CD14-positive monocyte (primary cell): ENCODE measurements around the gene TEKTIP1. TPM values are rescaled to one million over a fixed set of nuclear protein-coding genes. Genes with fewer than 3 reads are reported as not detected.

Experiments used
- DNase-seq, 3 donors: peaks; one replicate each; pipeline ENCODE4 v3.0.0-alpha.2; 2011 to 2022
- H2AFZ ChIP-seq: 2 replicates; pipeline ENCODE4 v1.6.0; 2012; ENCODE audit warnings: mild to moderate bottlenecking, low read depth, low read length, inconsistent platforms; ENCODE audit not compliant: insufficient read depth, poor library complexity, severe bottlenecking
- H3K27ac ChIP-seq, 2 donors: 1 replicate in 1 of 2; 2 replicates in 1 of 2; pipeline ENCODE4 v1.5.1; 2012 to 2013; ENCODE audit warnings: low read length in 2 of 2, control low read depth in 1 of 2, inconsistent platforms in 1 of 2, low read depth in 1 of 2, mild to moderate bottlenecking in 1 of 2
- H3K27me3 ChIP-seq, 2 donors: one replicate each; pipeline versions ENCODE4 v1.6.0 to v1.6.1; 2011 to 2013; ENCODE audit warnings: low read length in 2 of 2; ENCODE audit not compliant: control insufficient read depth in 2 of 2, insufficient read depth in 2 of 2
- H3K36me3 ChIP-seq, 2 donors: replicated peaks in 1 of 2; 1 replicate in 1 of 2; 2 replicates in 1 of 2; pipeline versions ENCODE4 v1.5.1 to v1.6.1; 2012 to 2013; ENCODE audit warnings: low read length in 2 of 2, control low read depth in 1 of 2, inconsistent platforms in 1 of 2, mild to moderate bottlenecking in 1 of 2; ENCODE audit not compliant: insufficient read depth in 2 of 2, control insufficient read depth in 1 of 2
- H3K4me1 ChIP-seq, 2 donors: 1 replicate in 1 of 2; 2 replicates in 1 of 2; pipeline versions ENCODE4 v1.5.1 to v1.6.1; 2012 to 2013; ENCODE audit warnings: low read length in 2 of 2, control low read depth in 1 of 2, inconsistent platforms in 1 of 2, mild to moderate bottlenecking in 1 of 2, moderate library complexity in 1 of 2; ENCODE audit not compliant: insufficient read depth in 2 of 2, control insufficient read depth in 1 of 2
- H3K4me2 ChIP-seq: replicated peaks from 2 replicates; pipeline ENCODE3; 2012; ENCODE audit warnings: low read length, moderate library complexity, mild to moderate bottlenecking; ENCODE audit not compliant: poor library complexity, severe bottlenecking; ENCODE audit errors: extremely low read depth
- H3K4me3 ChIP-seq, 3 experiments: fragments of 200-600 bp in 1 of 3; sonication (generic) in 1 of 3; replicated peaks in 1 of 3; 1 replicate in 2 of 3; 2 replicates in 1 of 3; pipeline ENCODE4 v1.5.1; 2011 to 2013; ENCODE audit warnings: low read length in 3 of 3, mild to moderate bottlenecking in 3 of 3, control low read depth in 2 of 3, low read depth in 2 of 3, inconsistent platforms in 1 of 3, moderate library complexity in 1 of 3
- H3K79me2 ChIP-seq: 2 replicates; pipeline ENCODE4 v1.6.0; 2012; ENCODE audit warnings: mild to moderate bottlenecking, control low read depth, inconsistent platforms, low read length, moderate library complexity; ENCODE audit not compliant: insufficient read depth
- H3K9ac ChIP-seq: 2 replicates; pipeline ENCODE4 v1.6.0; 2017; ENCODE audit warnings: low read length, mild to moderate bottlenecking; ENCODE audit not compliant: insufficient read depth, poor library complexity, severe bottlenecking
- H3K9me3 ChIP-seq, 2 donors: replicated peaks in 1 of 2; 1 replicate in 1 of 2; 2 replicates in 1 of 2; pipeline versions ENCODE4 v1.5.1 to v1.6.1; 2012 to 2013; ENCODE audit warnings: low read length in 2 of 2, control low read depth in 1 of 2; ENCODE audit not compliant: control insufficient read depth in 1 of 2, insufficient read depth in 1 of 2
- H4K20me1 ChIP-seq: 2 replicates; pipeline ENCODE4 v1.6.0; 2012; ENCODE audit warnings: mild to moderate bottlenecking, low read length, control low read depth, moderate library complexity; ENCODE audit not compliant: insufficient read depth
- H3K27ac Mint-ChIP-seq, 7 donors: one replicate each; pipeline ENCODE4 v1.8.0; 2020; ENCODE audit warnings: mild to moderate bottlenecking in 7 of 7, mixed read lengths in 7 of 7, moderate library complexity in 6 of 7, inconsistent platforms in 2 of 7
- H3K27me3 Mint-ChIP-seq, 3 donors: one replicate each; pipeline ENCODE4 v1.8.0; 2021 to 2022; ENCODE audit warnings: low read depth in 3 of 3, mild to moderate bottlenecking in 3 of 3, mixed read lengths in 3 of 3, moderate library complexity in 3 of 3, inconsistent platforms in 1 of 3
- H3K36me3 Mint-ChIP-seq, 2 donors: one replicate each; pipeline ENCODE4 v1.8.0; 2020; ENCODE audit warnings: mixed read lengths in 2 of 2, inconsistent platforms in 1 of 2, mild to moderate bottlenecking in 1 of 2
- H3K4me1 Mint-ChIP-seq: one replicate; pipeline ENCODE4 v1.8.0; 2020; ENCODE audit warnings: mild to moderate bottlenecking, mixed read lengths
- H3K4me3 Mint-ChIP-seq, 2 donors: one replicate each; pipeline ENCODE4 v1.8.0; 2020; ENCODE audit warnings: mild to moderate bottlenecking in 2 of 2, mixed read lengths in 2 of 2, moderate library complexity in 1 of 2
- H3K9me3 Mint-ChIP-seq, 7 donors: one replicate each; pipeline ENCODE4 v1.8.0; 2020 to 2022; ENCODE audit warnings: mixed read lengths in 7 of 7, mild to moderate bottlenecking in 6 of 7, moderate library complexity in 6 of 7, inconsistent platforms in 2 of 7
- whole genome bisulfite sequencing: methylation state at CpG from one replicate; pipeline ENCODE4 v1.1.5; 2013; ENCODE audit warnings: missing lambda C conversion rate; ENCODE audit not compliant: insufficient coverage; 5-methylcytosine and 5-hydroxymethylcytosine counted together
- intact Hi-C, 2 donors: fragments of 100-400 bp; cut with micrococcal nuclease; formaldehyde crosslinking; loops; one replicate each; pipeline versions ENCODE4 v1.15.0 to v1.15.1; 2023
- polyA plus RNA-seq, 3 donors: library from polyadenylated mRNA; depleted of rRNA in 1 of 3; unstranded in 2 of 3; stranded (reverse) in 1 of 3; fragments of 300-500 nt in 2 of 3; fragments of >200 nt in 1 of 3; fragmentation: Illumina TruSeq in 2 of 3; gene quantifications; 1 replicate in 2 of 3; 2 replicates in 1 of 3; pipeline ENCODE4 v1.2.3, GENCODE V29; 2012 to 2021
- TF ChIP-seq, protein P1 (sequence below): fragments of 200-600 bp; IDR thresholded peaks from one replicate; pipeline ENCODE4 v1.8.0; 2022; ENCODE audit warnings: antibody characterized with exemption, mild to moderate bottlenecking

TEKTIP1 gene
- polyA plus RNA-seq, 3 donors = 1.8 TPM; not detected in 2

GRCh38 chr19:3530389-3530788 is 8.6 kb upstream of the TEKTIP1 start:
- Mint-ChIP-seq H3K9me3 (peaks cover 0 to 1% (median 0%) of the 10 kb centered on the region in 7 donors), H3K36me3 (peaks cover 37 to 50% of the 10 kb centered on the region in 2 donors), H3K27ac (no peak overlapping the region), H3K4me1 (no peaks in the 10 kb centered on the region), H3K27me3 (peaks cover 0 to 1% (median 0%) of the 10 kb centered on the region in 3 donors), H3K4me3 (no peak overlapping the region)
- no peak overlapping the region for H3K4me3 ChIP-seq
- no peaks in the 10 kb centered on the region for H3K27me3 ChIP-seq
- no peaks in the 10 kb centered on the region for H3K9me3 ChIP-seq
- no peak overlapping the region for H3K27ac ChIP-seq
- TF ChIP-seq, protein P1, sequence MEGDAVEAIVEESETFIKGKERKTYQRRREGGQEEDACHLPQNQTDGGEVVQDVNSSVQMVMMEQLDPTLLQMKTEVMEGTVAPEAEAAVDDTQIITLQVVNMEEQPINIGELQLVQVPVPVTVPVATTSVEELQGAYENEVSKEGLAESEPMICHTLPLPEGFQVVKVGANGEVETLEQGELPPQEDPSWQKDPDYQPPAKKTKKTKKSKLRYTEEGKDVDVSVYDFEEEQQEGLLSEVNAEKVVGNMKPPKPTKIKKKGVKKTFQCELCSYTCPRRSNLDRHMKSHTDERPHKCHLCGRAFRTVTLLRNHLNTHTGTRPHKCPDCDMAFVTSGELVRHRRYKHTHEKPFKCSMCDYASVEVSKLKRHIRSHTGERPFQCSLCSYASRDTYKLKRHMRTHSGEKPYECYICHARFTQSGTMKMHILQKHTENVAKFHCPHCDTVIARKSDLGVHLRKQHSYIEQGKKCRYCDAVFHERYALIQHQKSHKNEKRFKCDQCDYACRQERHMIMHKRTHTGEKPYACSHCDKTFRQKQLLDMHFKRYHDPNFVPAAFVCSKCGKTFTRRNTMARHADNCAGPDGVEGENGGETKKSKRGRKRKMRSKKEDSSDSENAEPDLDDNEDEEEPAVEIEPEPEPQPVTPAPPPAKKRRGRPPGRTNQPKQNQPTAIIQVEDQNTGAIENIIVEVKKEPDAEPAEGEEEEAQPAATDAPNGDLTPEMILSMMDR = no peak
- no peaks in the 10 kb centered on the region for H3K4me1 ChIP-seq
- no peak overlapping the region for H3K4me2 ChIP-seq
- peaks cover 20% of the 10 kb centered on the region for H4K20me1 ChIP-seq
- 98% methylated on average over 12 of the region's 12 CpGs for WGBS
- H3K36me3 ChIP-seq = peaks cover 75 to 85% of the 10 kb centered on the region in 2 donors
- H3K79me2 ChIP-seq = no peaks in the 10 kb centered on the region
- no peak overlapping the region for H3K9ac ChIP-seq
- no peak for DNase-seq
- intact Hi-C loops = no loop called here
- no peak overlapping the region for H2AFZ ChIP-seq

- 98% methylated on average over 26 of the region's 29 CpGs for WGBS
Measured at GRCh38 chr19:3531716-3532115, 7.3 kb upstream of the TEKTIP1 start.

More at GRCh38 chr19:3531716-3532115, 7.3 kb upstream of the TEKTIP1 start:
- Histone ChIP-seq H2AFZ (no peak overlapping the region), H3K79me2 (no peaks in the 10 kb centered on the region), H3K27me3 (no peaks in the 10 kb centered on the region), H3K4me3 (no peak overlapping the region), H3K27ac (no peak overlapping the region), H3K36me3 (peaks cover 67 to 87% of the 10 kb centered on the region in 2 donors), H3K9me3 (no peaks in the 10 kb centered on the region), H4K20me1 (peaks cover 28% of the 10 kb centered on the region), H3K9ac (no peak overlapping the region), H3K4me2 (no peak overlapping the region), H3K4me1 (no peaks in the 10 kb centered on the region)
- Mint-ChIP-seq H3K4me1 (no peaks in the 10 kb centered on the region), H3K9me3 (peaks cover 0 to 1% (median 0%) of the 10 kb centered on the region in 7 donors), H3K36me3 (peaks cover 39 to 50% of the 10 kb centered on the region in 2 donors), H3K27ac (no peak overlapping the region), H3K27me3 (peaks cover 0 to 1% (median 0%) of the 10 kb centered on the region in 3 donors), H3K4me3 (no peak overlapping the region)
- no peak for DNase-seq
- TF ChIP-seq, protein P1 = no peak
- intact Hi-C loops = no loop called here
